GM12874 (cell line): ENCODE data around the gene SEMA3D.

Source experiments
- TF ChIP-seq, protein P1 (sequence below): IDR thresholded peaks from 2 replicates; pipeline ENCODE4 v1.5.1; 2011; ENCODE audit warnings: low read depth, mild to moderate bottlenecking, control low read depth, low read length, moderate library complexity; ENCODE audit not compliant: insufficient read depth

The SEMA3D gene

DNA sequence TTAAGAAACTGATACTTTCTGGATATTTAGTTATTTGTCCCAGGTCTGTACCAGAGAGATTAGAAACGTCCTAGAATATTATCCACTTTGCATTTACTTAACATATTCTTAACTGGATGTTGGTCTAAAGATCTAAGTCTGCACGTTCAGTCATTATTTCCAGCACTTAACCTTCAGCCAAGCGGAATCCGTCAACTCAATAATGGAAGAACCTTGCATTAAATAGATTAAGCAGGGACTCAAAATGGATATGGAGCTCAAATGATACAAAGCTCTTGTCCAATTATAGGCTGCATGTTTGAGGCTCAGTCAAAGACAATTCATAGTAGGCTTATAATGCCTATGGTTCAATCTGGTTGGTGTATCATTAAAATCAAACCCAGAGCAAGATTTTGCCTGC lies 162.9 kb downstream of the SEMA3D start:
- TF ChIP-seq, protein P1, sequence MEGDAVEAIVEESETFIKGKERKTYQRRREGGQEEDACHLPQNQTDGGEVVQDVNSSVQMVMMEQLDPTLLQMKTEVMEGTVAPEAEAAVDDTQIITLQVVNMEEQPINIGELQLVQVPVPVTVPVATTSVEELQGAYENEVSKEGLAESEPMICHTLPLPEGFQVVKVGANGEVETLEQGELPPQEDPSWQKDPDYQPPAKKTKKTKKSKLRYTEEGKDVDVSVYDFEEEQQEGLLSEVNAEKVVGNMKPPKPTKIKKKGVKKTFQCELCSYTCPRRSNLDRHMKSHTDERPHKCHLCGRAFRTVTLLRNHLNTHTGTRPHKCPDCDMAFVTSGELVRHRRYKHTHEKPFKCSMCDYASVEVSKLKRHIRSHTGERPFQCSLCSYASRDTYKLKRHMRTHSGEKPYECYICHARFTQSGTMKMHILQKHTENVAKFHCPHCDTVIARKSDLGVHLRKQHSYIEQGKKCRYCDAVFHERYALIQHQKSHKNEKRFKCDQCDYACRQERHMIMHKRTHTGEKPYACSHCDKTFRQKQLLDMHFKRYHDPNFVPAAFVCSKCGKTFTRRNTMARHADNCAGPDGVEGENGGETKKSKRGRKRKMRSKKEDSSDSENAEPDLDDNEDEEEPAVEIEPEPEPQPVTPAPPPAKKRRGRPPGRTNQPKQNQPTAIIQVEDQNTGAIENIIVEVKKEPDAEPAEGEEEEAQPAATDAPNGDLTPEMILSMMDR, result no peak

DNA sequence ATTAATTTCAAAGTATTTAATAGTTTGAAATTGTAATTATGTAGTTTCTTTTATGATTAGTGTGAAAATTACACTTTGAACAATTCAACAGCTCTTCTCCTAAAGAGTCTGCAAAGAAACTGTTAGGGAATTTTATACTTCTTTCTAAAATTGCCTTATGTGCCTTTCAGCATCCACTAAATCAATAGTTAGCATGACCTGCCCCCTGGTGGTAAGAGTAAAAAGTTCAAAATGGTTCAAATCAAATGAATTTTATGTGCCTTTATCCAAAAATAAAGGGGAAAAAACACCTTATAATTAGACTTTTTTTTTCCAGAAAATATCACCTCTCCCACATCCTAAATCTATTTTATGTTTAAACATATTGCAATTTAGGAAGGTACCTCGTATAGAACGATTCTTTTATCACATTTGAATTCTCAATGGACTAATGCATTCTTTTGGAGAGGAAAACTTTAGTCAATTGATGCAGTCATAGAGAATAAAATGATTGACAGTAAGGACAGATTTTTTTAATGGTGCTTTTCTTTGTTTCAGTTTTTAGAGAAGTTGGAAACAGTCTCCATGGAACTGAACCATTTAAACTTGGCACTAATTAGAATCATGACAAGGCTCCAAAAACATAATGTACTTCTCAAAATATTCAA lies 163.7 kb downstream of the SEMA3D start:
- TF ChIP-seq, protein P1, result no peak

DNA sequence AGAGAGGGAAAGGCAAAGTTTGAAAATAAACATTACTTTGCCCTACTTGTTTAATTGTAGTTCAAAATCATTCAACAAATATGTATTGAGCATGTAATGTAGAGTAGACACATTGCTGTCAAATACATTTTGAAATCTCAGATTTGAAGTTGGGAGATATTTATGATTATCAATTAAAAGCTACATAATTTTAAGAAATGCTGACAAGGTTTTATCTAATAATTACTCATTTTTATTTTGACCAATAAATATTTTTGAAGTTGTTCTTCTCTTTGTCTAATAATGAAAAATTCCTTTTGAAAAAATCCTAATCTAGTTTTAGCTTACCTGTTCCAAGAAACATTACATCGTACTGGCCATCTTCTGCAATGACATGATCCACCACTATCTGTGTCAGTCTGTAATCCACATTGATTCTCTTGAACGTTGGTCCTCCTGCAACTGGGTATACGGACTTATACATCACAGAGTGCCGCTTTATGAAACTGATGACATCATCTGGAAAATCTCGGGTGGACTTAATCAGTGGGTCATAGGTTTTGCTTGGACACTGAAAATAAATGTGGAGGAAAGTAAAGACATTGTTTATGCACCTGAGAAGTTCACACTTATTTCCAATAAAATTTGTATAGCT lies 164.7 kb downstream of the SEMA3D start:
- TF ChIP-seq, protein P1, result no peak

DNA sequence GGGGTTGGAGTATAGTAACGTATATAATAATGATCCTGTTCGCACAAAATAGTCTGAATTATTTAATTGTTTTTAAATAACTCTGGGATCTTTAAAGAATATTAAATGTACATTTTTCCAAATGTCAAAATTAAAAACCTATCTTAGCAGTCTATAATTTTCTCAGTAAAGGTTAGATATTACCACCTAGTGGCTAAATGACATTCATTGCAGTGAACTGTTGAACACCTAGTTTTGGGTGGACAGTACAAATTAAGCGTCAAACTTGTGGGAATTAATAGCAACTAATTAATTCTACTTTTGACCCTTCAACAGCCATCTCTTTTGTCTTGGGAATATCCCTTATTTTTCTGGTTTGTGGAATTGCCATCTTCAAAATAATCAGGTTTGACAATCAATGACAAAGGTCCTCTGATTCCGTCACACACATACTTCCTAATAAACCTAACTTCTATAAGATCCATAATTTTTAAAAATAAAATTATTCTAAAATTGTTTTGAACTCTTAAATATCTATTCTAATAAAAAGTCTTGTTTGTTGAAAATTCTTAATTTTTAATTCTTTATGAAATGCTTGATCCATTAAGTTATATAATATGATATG lies 165.7 kb downstream of the SEMA3D start:
- TF ChIP-seq, protein P1, result no peak

DNA sequence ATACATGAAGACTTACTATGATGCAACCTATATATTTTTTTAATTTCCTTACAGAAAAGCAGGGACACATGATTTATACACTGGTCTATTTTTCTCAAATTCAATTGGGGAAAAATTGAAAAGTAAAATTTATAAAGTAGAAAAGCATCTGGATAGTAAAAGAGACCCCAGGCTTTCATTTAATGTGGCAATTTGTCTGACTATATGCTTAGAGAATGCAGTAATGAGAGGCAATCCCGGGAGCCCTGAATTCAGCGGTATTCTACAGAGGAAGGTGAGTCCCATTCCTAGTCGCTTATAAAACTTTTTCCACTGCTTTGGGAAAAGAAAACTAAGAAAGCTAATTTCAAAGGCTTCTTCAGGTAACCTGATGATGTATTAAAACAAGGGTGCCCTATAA lies 167.1 kb downstream of the SEMA3D start:
- TF ChIP-seq, protein P1, result no peak

DNA sequence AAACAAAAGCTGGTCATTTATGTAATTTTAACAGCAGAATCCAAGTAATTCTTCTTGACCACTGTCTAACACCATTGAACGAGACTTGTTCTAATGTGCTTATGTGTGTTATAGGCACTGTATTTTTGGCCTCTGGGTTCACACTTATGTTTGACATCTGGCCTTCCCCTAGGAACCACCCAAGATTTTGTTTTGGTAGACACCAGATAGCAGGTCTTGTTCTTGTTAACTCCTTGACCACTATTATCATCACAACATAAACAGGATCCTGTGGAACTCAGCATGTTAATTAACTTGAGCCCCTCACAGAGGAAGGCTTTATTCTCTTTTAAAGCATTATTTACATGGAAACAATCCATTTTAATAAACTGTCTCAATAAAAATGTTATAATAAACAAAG lies 167.7 kb downstream of the SEMA3D start:
- TF ChIP-seq, protein P1, result no peak

DNA sequence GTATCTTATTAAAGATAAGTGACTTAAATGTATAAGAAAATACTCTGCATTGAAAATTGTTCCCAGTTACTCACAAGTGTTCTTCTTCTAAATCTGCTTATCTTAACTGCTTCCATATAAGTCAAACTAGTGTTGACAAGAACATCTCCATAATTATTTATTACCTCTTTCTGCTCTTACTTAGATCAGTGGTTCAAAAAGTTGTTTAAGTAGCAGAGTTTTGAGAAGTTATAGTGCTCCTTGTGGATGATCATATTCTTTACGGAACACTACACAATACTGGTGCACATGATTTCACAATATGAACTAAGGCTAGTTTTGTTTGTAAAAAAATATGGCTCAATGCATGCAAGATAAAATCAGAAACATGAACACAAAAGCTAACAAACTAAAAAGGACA lies 168.4 kb downstream of the SEMA3D start:
- TF ChIP-seq, protein P1, result no peak
